Mesothelial cell of epicardium (in vitro differentiated cells): Measurements from ENCODE around the gene ABCA13. TPM values are rescaled to one million over a fixed set of nuclear protein-coding genes. Genes with fewer than 3 reads are reported as not detected.

Source experiments
- DNase-seq, 2 experiments: peaks; one replicate each; pipeline ENCODE4 v3.0.0; 2021; ENCODE audit warnings: low spot score in 2 of 2; ENCODE audit not compliant: unreplicated experiment in 2 of 2
- H3K27ac Mint-ChIP-seq: 2 replicates; pipeline ENCODE4 v1.8.0; 2021; ENCODE audit warnings: mixed read lengths
- H3K27me3 Mint-ChIP-seq: 2 replicates; pipeline ENCODE4 v1.8.0; 2021; ENCODE audit warnings: low read depth, mixed read lengths
- H3K36me3 Mint-ChIP-seq: 2 replicates; pipeline ENCODE4 v1.8.0; 2021; ENCODE audit warnings: mixed read lengths
- H3K4me1 Mint-ChIP-seq: 2 replicates; pipeline ENCODE4 v1.8.0; 2021; ENCODE audit warnings: mixed read lengths
- H3K4me3 Mint-ChIP-seq: 2 replicates; pipeline ENCODE4 v1.8.0; 2021; ENCODE audit warnings: mild to moderate bottlenecking, moderate library complexity, mixed read lengths
- H3K9me3 Mint-ChIP-seq: 2 replicates; pipeline ENCODE4 v1.8.0; 2021; ENCODE audit warnings: mixed read lengths
- CTCF ChIP-seq: fragments of 200-600 bp; sonication (generic); IDR thresholded peaks from one replicate; pipeline ENCODE4 v1.5.0; 2021; ENCODE audit warnings: antibody characterized with exemption; ENCODE audit not compliant: unreplicated experiment
- total RNA-seq: library from RNA; stranded (reverse); gene quantifications from 3 replicates; pipeline ENCODE4 v1.2.1, GENCODE V29; 2021

The ABCA13 gene
- total RNA-seq, 1 donor from 2014 or later = 0.29 TPM

- no peak overlapping the region for H3K4me3 Mint-ChIP-seq
- no peak for DNase-seq
- peaks cover 8% of the 10 kb centered on the region for H3K27me3 Mint-ChIP-seq
- no peaks in the 10 kb centered on the region for H3K36me3 Mint-ChIP-seq
- no peak overlapping the region for H3K27ac Mint-ChIP-seq
- no peaks in the 10 kb centered on the region for H3K4me1 Mint-ChIP-seq
- TF ChIP-seq CTCF = no peak
- H3K9me3 Mint-ChIP-seq = no peaks in the 10 kb centered on the region
Observed at GRCh38 chr7:48389977-48390376, 218.7 kb downstream of the ABCA13 start.

GRCh38 chr7:48390388-48391327 is 219.4 kb downstream of the ABCA13 start:
- H3K4me1 Mint-ChIP-seq = no peaks in the 10 kb centered on the region
- H3K27me3 Mint-ChIP-seq = peaks cover 8% of the 10 kb centered on the region
- no peak overlapping the region for H3K4me3 Mint-ChIP-seq
- TF ChIP-seq CTCF = no peak
- no peaks in the 10 kb centered on the region for H3K9me3 Mint-ChIP-seq
- no peaks in the 10 kb centered on the region for H3K36me3 Mint-ChIP-seq
- DNase-seq = no peak
- H3K27ac Mint-ChIP-seq = no peak overlapping the region

GRCh38 chr7:48398191-48398590 is 226.9 kb downstream of the ABCA13 start:
- Mint-ChIP-seq H3K27me3 (no peaks in the 10 kb centered on the region), H3K4me3 (no peak overlapping the region), H3K36me3 (no peaks in the 10 kb centered on the region), H3K27ac (no peak overlapping the region), H3K4me1 (no peaks in the 10 kb centered on the region), H3K9me3 (no peaks in the 10 kb centered on the region)
- no peak for TF ChIP-seq CTCF
- no peak for DNase-seq

- no peak overlapping the region for H3K4me3 Mint-ChIP-seq
- TF ChIP-seq CTCF = no peak
- no peak for DNase-seq
- H3K9me3 Mint-ChIP-seq = no peaks in the 10 kb centered on the region
- H3K36me3 Mint-ChIP-seq = no peaks in the 10 kb centered on the region
- H3K27me3 Mint-ChIP-seq = no peaks in the 10 kb centered on the region
- H3K27ac Mint-ChIP-seq = no peak overlapping the region
- no peaks in the 10 kb centered on the region for H3K4me1 Mint-ChIP-seq
Observed at GRCh38 chr7:48402721-48403120, 231.5 kb downstream of the ABCA13 start.

GRCh38 chr7:48408731-48409130 is 237.5 kb downstream of the ABCA13 start:
- Mint-ChIP-seq H3K4me3 (no peak overlapping the region), H3K27me3 (peaks cover 3% of the 10 kb centered on the region)
- no peak for DNase-seq

More at GRCh38 chr7:48408731-48409130, 237.5 kb downstream of the ABCA13 start:
- no peak overlapping the region for H3K27ac Mint-ChIP-seq
- no peaks in the 10 kb centered on the region for H3K9me3 Mint-ChIP-seq
- no peaks in the 10 kb centered on the region for H3K36me3 Mint-ChIP-seq
- no peaks in the 10 kb centered on the region for H3K4me1 Mint-ChIP-seq
- TF ChIP-seq CTCF = no peak
